LNCAP (cell line): ENCODE measurements around the gene ALS2CL.

Experiments used
- TF ChIP-seq, protein P1 (sequence below): fragments of 450-650 bp; IDR thresholded peaks from 2 replicates; pipeline ENCODE4 v1.5.1; 2017; ENCODE audit warnings: mild to moderate bottlenecking

ALS2CL gene

GRCh38 chr3:46731795-46732194, 38.3 kb upstream of the ALS2CL start:
- TF ChIP-seq, protein P1, sequence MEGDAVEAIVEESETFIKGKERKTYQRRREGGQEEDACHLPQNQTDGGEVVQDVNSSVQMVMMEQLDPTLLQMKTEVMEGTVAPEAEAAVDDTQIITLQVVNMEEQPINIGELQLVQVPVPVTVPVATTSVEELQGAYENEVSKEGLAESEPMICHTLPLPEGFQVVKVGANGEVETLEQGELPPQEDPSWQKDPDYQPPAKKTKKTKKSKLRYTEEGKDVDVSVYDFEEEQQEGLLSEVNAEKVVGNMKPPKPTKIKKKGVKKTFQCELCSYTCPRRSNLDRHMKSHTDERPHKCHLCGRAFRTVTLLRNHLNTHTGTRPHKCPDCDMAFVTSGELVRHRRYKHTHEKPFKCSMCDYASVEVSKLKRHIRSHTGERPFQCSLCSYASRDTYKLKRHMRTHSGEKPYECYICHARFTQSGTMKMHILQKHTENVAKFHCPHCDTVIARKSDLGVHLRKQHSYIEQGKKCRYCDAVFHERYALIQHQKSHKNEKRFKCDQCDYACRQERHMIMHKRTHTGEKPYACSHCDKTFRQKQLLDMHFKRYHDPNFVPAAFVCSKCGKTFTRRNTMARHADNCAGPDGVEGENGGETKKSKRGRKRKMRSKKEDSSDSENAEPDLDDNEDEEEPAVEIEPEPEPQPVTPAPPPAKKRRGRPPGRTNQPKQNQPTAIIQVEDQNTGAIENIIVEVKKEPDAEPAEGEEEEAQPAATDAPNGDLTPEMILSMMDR: no peak

DNA sequence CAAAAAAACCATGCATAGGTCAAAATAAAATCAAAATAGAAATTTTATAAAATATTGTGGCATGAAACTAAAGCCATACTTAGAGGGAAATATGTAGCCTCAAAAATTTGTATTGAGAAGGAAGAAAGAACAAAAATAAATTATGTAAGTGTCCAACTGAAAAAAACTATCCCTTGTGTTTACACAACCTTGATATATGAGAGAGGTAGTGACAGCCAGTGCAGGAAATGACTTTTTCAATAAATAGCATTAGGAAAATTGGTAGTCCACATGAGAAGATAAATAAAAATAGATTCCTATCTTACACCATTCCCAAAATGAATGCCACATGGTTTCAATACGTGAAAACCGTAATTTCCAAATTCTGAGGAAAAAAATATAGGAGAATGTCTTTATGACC, 37.3 kb upstream of the ALS2CL start:
- TF ChIP-seq, protein P1: no peak

DNA sequence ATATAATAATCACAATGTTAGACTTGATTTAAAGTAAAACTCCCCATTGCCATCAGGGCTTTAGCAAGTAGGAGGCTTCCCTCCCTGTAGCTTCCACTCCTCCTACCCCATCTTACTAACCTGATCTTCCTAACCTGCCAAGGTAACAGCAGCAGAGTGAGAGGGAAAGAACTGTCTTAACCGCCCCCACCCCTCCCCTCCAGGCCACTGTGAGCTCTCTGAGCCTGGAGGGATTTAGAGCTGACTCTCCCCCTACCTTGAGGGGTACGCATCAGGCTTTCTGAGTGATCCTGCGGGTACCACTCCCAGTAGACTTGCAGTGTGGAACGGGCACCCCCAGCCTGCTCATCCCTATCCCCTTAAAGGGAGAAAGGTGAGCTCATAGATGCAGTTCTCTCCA, 35.6 kb upstream of the ALS2CL start:
- TF ChIP-seq, protein P1: no peak

DNA sequence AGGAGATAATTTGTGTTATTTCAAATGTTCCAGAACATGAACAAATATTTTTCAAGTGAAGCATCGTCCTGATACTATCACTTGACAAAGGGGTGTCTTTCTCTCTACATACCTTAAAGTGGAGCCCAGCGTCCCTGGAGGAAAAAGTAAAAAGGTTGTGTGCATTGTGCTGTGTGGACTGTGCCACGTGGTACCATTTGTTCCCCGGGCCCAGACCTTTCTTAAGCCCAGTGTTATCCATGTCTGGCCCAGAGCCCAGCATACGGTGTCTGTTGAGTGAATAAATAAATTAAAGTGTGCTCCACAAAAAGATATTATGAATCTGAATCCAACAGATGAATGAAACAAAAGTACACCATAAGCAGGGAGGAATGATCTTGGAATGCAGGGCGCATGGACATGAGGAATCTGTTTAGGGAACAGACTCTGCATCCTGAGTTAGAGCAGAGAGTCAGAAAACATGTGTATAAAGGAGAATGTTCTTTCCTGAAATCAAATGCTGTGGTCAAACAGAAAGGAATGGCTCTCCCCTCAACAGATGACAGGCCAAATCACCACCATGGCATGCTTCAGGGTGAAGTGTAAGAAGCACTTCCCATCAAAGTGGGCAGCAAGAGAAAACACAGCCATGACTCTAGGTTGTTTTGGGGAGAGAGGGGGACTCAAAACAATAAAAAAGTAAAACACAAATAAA, 32.3 kb upstream of the ALS2CL start:
- TF ChIP-seq, protein P1: no peak

- TF ChIP-seq, protein P1: no peak
These were observed 30.9 kb upstream of the ALS2CL start for GRCh38 chr3:46724424-46724823.

DNA sequence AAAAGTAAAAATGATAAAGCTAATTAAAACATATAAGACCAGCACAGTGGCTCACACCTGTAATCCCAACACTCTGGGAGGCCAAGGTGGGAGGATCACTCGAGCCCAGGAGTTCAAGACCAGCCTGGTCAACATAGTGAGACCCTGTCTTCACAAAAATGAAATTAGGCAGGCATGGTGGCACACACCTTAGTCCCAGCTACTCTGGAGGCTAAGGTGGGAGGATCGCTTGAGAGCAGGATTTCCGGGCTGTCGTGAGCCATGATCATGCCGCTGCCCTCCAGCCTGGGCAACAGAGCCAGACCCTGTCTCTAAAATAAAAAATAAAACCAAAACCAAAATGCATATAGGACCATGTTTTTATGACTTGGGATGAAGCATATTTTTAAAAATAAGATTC, 29.0 kb upstream of the ALS2CL start:
- TF ChIP-seq, protein P1: no peak

DNA sequence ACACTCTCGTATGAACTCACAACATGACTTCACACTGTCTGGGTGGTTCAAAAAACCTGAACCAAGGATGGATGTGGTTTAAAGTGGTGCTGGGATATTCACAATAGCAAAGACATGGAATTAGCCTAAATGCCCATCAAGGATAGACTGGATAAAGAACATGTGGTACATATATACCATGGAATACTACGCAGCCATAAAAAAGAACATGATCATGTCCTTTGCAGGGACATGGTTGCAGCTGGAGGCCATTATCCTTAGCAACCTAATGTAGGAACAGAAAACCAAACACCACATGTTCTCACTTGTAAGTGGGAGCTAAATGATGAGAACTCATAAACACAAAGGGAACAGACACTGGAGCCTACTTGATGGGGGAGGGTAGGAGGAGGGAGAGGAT, 27.5 kb upstream of the ALS2CL start:
- TF ChIP-seq, protein P1: no peak

- TF ChIP-seq, protein P1: no peak
These were observed 26.3 kb upstream of the ALS2CL start for GRCh38 chr3:46719735-46720271.
